RCC 7860 (cell line): ENCODE measurements around the gene PTBP3.

Experiments used
- DNase-seq: peaks from one replicate; pipeline ENCODE4 v3.0.0-alpha.2; 2015; ENCODE audit warnings: low spot score
- FAIRE-seq: peaks from 2 replicates; lab custom pipeline; 2012; peaks lifted over from hg19 to GRCh38; lab: Jason Lieb, UNC

PTBP3 gene

DNA sequence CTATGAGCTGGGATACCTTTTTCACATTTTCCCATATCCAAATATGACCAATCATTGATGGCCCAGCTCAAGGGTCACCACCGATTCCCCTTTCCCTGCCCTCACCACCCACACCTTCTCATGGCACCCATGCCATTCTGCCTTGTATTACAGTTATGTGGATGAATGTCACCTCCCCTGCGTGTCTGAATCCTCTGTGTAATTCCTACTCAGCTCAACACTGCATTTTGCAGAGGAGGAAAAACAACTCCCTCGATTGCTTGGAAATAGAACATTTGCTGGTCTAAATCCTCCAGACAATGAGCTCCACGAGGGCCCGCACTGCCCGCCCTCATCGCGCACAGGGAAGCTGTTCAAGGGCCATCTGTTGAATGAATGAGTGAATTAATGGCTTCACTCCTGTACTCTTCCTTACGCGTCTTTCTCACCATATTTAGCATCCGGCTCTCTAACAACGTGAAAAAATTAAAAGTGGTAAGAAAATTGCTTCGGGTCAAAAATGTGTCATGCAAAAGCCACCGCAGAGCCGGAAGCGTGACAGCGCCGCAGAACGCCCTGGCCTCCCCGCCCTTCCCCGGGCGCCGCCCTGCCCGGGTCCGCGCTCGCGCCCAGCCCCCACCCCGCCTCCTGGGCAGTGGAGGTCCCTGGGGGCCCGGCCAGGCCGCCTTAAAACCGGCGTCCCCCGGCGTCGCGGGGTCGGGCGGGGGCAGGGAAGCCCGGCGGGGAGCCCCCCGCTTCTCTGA, 159.0 kb downstream of the PTBP3 start:
- FAIRE-seq, result no peak

GRCh38 chr9:112173489-112174221, 159.8 kb downstream of the PTBP3 start:
- no peak for DNase-seq
- FAIRE-seq, result no peak

More for the DNA sequence above, 159.0 kb downstream of the PTBP3 start:
- peak; percentile 51 for DNase-seq

- no peak for DNase-seq
- no peak for FAIRE-seq
These were observed 162.5 kb downstream of the PTBP3 start for GRCh38 chr9:112170968-112171367.

DNA sequence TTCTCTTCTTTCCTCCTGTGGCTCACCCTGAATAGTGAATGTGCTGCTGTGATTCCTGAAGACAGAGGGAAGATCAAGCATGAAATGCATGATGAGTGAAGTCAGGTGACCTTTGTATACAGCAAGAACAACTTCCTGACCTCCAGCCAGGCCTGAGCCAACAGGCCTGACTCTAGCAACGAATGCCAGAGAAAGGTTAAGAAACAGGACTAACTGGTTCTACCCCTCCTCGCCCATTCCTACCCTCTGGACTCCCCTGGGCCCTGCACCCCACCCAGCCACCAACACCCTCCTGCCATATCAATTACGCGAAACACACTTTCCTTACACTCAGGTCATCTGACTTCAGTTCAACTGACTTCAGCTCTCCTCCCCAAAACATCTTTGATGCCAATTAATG, 163.2 kb downstream of the PTBP3 start:
- FAIRE-seq, result no peak
- DNase-seq, result no peak

- DNase-seq (no peak), FAIRE-seq (no peak)
These were observed 164.1 kb downstream of the PTBP3 start for GRCh38 chr9:112169368-112169767.

- DNase-seq (no peak), FAIRE-seq (no peak)
These were observed 165.2 kb downstream of the PTBP3 start for GRCh38 chr9:112168197-112168596.
